ENCODE data around the gene MAPK10. TPM values are rescaled to one million over a fixed set of nuclear protein-coding genes. Genes with fewer than 3 reads are reported as not detected.

MAPK10 gene
- total and polyA plus RNA-seq, 8 donors: 1.4 to 103 (median 15.0) TPM

- no peak overlapping the region for H3K4me3 ChIP-seq
- DNase-seq: no peak
- no peak overlapping the region for H3K27ac ChIP-seq
- WGBS, 5 donors: 42 to 89% (median 65%) methylated on average over 2 of the region's 2 CpGs
- intact Hi-C loops (cut with DNase I; ENCODE audit: low total_unique reads): no loop called here
- TF ChIP-seq EP300 (IDR thresholded peaks at IDR 0.05) (no peak), POLR2A (IDR thresholded peaks at IDR 0.05) (no peak)
- H3K4me1 ChIP-seq: no peaks in the 10 kb centered on the region
- H3K9me3 ChIP-seq: no peaks in the 10 kb centered on the region
- H3K36me3 ChIP-seq: no peaks in the 10 kb centered on the region
- H3K27me3 ChIP-seq: no peaks in the 10 kb centered on the region
Observed at GRCh38 chr4:86286726-86287125, 73.1 kb downstream of the MAPK10 start.

- 22 to 53% (median 31%) methylated on average over 3 of the region's 3 CpGs for WGBS, 5 donors
- TF ChIP-seq POLR2A (IDR thresholded peaks at IDR 0.05) (no peak), POLR2AphosphoS5 (IDR thresholded peaks at IDR 0.05) (no peak), CTCF (IDR thresholded peaks at IDR 0.05) (no peak), EP300 (IDR thresholded peaks at IDR 0.05) (no peak)
- Histone ChIP-seq H3K27ac (no peak overlapping the region), H3K36me3 (no peaks in the 10 kb centered on the region), H3K4me1 (no peaks in the 10 kb centered on the region), H3K4me3 (no peak overlapping the region), H3K27me3 (no peaks in the 10 kb centered on the region), H3K9me3 (no peaks in the 10 kb centered on the region)
- intact Hi-C loops (cut with DNase I; ENCODE audit: low total_unique reads): no loop called here
- no peak for DNase-seq
Observed at GRCh38 chr4:86283371-86283770, 76.5 kb downstream of the MAPK10 start.

- Histone ChIP-seq H3K4me3 (no peak overlapping the region), H3K27ac (no peak overlapping the region), H3K27me3 (no peaks in the 10 kb centered on the region), H3K36me3 (no peaks in the 10 kb centered on the region), H3K4me1 (no peaks in the 10 kb centered on the region), H3K9me3 (no peaks in the 10 kb centered on the region)
- intact Hi-C loops (cut with DNase I; ENCODE audit: low total_unique reads): no loop called here
- no peak for DNase-seq
- 70 to 85% (median 79%) methylated on average over 2 of the region's 2 CpGs for WGBS, 5 donors
- TF ChIP-seq CTCF (IDR thresholded peaks at IDR 0.05) (no peak), EP300 (IDR thresholded peaks at IDR 0.05) (no peak), POLR2AphosphoS5 (IDR thresholded peaks at IDR 0.05) (no peak), POLR2A (IDR thresholded peaks at IDR 0.05) (no peak)
Observed at GRCh38 chr4:86280246-86280645, 79.6 kb downstream of the MAPK10 start.

- Histone ChIP-seq H3K27ac (no peak overlapping the region), H3K4me1 (no peaks in the 10 kb centered on the region)
- 73 to 86% (median 82%) methylated on average over 5 of the region's 5 CpGs for WGBS, 5 donors
Observed at GRCh38 chr4:86279293-86279960, 80.4 kb downstream of the MAPK10 start.

More at GRCh38 chr4:86279293-86279960, 80.4 kb downstream of the MAPK10 start:
- Histone ChIP-seq H3K27me3 (no peaks in the 10 kb centered on the region), H3K4me3 (no peak overlapping the region), H3K9me3 (no peaks in the 10 kb centered on the region), H3K36me3 (no peaks in the 10 kb centered on the region)
- intact Hi-C loops (cut with DNase I; ENCODE audit: low total_unique reads): no loop called here
- DNase-seq: no peak
- TF ChIP-seq EP300 (IDR thresholded peaks at IDR 0.05) (no peak), CTCF (IDR thresholded peaks at IDR 0.05) (no peak), POLR2A (IDR thresholded peaks at IDR 0.05) (no peak), POLR2AphosphoS5 (IDR thresholded peaks at IDR 0.05) (no peak)
